ENCODE measurements around the gene PTPRD. TPM values are rescaled to one million over a fixed set of nuclear protein-coding genes. Genes with fewer than 3 reads are reported as not detected.

PTPRD gene
- total RNA-seq, 1 experiment from 2014 or later = 32.5 TPM

DNA sequence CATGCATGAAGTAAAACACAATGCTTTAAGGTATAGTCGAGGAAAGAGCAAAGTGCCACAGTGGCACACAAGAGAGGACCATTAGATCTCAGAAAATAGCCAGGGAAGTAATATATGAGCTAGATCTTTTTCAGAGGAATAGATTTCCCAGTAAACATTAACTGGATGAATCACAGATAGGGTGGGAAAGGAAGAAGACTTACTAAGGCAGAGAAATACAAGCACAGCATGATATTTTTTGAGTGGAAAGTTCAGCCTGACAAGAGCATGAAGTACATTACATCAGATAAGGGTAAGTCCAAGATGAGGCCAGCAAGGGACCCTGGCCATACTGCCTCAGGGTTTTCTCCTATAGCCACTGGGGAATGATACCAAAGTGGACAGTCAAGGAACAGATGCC lies 2008.6 kb downstream of the PTPRD start:
- Histone ChIP-seq H3K4me1 (ENCODE audit: insufficient read depth, low read length) (peaks cover 3% of the 10 kb centered on the region; the same call in 1 of the 2 replicates), H3K9ac (ENCODE audit: extremely low read depth, insufficient read length, low read length) (no peak overlapping the region), H2BK20ac (ENCODE audit: low read depth, low read length, poor library complexity, severe bottlenecking) (no peak overlapping the region), H3K27me3 (ENCODE audit: insufficient read depth, low read length) (no peaks in the 10 kb centered on the region), H2AK5ac (ENCODE audit: insufficient read length, low read length) (no peak overlapping the region), H4K20me1 (ENCODE audit: control insufficient read depth, insufficient read depth, insufficient read length) (no peaks in the 10 kb centered on the region), H2BK15ac (ENCODE audit: low read depth, low read length) (no peak overlapping the region), H3K56ac (ENCODE audit: insufficient read length, low read depth, low read length) (no peak overlapping the region), H3K23me2 (ENCODE audit: insufficient read length, low read depth, low read length, poor library complexity, severe bottlenecking) (no peaks in the 10 kb centered on the region), H2AFZ (ENCODE audit: low read length) (no peak overlapping the region), H2BK120ac (ENCODE audit: low read depth, low read length, poor library complexity, severe bottlenecking) (no peak overlapping the region), H4K91ac (ENCODE audit: insufficient read length, low read depth, low read length) (no peak overlapping the region), H3K9me3 (ENCODE audit: control insufficient read depth, low read depth, low read length) (no peaks in the 10 kb centered on the region), H4K5ac (ENCODE audit: insufficient read length, low read depth, low read length) (no peak overlapping the region), H3K4me2 (ENCODE audit: insufficient read depth, insufficient read length, low read length) (no peak overlapping the region), H3K14ac (ENCODE audit: insufficient read depth, low read length) (no peak overlapping the region), H3T11ph (ENCODE audit: low read length) (no peak overlapping the region), H3K4ac (ENCODE audit: low read depth, low read length) (no peak overlapping the region), H2BK12ac (ENCODE audit: insufficient read length, low read depth, low read length) (no peak overlapping the region), H3K23ac (ENCODE audit: insufficient read length, low read depth, low read length) (no peak overlapping the region), H3K79me2 (ENCODE audit: insufficient read depth, low read length) (no peaks in the 10 kb centered on the region), H3K27ac (ENCODE audit: insufficient read length, low read depth, low read length) (no peak overlapping the region), H3K79me1 (ENCODE audit: insufficient read depth, low read depth, low read length, poor library complexity, severe bottlenecking) (no peaks in the 10 kb centered on the region), H3K18ac (ENCODE audit: insufficient read length, low read depth, low read length) (no peak overlapping the region), H2BK5ac (ENCODE audit: insufficient read length, low read length) (no peak overlapping the region), H4K8ac (replicated peaks; ENCODE audit: insufficient read length, low read depth, low read length) (no peak overlapping the region)
- Mint-ChIP-seq H3K4me3 (no peak overlapping the region), H3K27me3 (ENCODE audit: low read depth) (no peaks in the 10 kb centered on the region), H3K4me1 (peaks cover 4 to 9% of the 10 kb centered on the region in 2 experiments; a peak in 3 of 4 replicates), H3K27ac (no peak overlapping the region), H3K36me3 (ENCODE audit: insufficient read depth in 1 of 3, low read depth in 3 of 3) (no peaks in the 10 kb centered on the region), H3K9me3 (no peaks in the 10 kb centered on the region)
- no CpG with 5 or more reads among the region's 1 CpG for WGBS (ENCODE audit: extremely low coverage, insufficient read length, low lambda C conversion rate)
- no peak for DNase-seq
- TF ChIP-seq, protein P1, sequence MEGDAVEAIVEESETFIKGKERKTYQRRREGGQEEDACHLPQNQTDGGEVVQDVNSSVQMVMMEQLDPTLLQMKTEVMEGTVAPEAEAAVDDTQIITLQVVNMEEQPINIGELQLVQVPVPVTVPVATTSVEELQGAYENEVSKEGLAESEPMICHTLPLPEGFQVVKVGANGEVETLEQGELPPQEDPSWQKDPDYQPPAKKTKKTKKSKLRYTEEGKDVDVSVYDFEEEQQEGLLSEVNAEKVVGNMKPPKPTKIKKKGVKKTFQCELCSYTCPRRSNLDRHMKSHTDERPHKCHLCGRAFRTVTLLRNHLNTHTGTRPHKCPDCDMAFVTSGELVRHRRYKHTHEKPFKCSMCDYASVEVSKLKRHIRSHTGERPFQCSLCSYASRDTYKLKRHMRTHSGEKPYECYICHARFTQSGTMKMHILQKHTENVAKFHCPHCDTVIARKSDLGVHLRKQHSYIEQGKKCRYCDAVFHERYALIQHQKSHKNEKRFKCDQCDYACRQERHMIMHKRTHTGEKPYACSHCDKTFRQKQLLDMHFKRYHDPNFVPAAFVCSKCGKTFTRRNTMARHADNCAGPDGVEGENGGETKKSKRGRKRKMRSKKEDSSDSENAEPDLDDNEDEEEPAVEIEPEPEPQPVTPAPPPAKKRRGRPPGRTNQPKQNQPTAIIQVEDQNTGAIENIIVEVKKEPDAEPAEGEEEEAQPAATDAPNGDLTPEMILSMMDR (conservative IDR thresholded peaks at IDR 0.05) = no peak

Measured in H9 (cell line).